ENCODE data around the gene FAM53B.
"Not testable (repeated sequence)": the region's sequence is repeated elsewhere in the genome, so short reads cannot be mapped to it uniquely, and the experiment has no call there.

DNA sequence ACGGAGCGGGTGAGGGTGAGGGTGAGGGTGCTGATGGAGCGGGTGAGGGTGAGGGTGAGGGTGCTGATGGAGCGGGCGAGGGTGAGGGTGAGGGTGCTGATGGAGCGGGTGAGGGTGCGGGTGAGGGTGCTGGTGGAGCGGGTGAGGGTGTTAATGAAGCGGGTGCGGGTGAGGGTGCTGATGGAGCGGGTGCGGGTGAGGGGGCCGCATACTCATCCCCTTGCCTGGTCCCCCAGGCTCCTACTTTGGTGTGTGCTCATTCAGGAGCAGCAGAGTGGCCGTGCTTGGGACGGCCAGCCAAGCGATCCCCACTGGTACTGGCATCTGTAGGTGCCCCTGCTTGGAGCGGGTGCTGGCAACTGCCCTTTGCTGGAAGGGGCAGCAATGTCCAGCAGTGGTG is 133.3 kb downstream of the FAM53B start:
- TF ChIP-seq ZNF121 (tag by site-specific recombination; IDR thresholded peaks at IDR 0.05); CTCF (tag by site-specific recombination; IDR thresholded peaks at IDR 0.05); ZNF112 (tag by site-specific recombination; IDR thresholded peaks at IDR 0.05); ZNF202 (tag by site-specific recombination; IDR thresholded peaks at IDR 0.05; ENCODE audit: borderline replicate concordance); ZNF580 (tag by site-specific recombination; IDR thresholded peaks at IDR 0.05); ZNF585B (tag by site-specific recombination; IDR thresholded peaks at IDR 0.05); KLF1 (tag by site-specific recombination; IDR thresholded peaks at IDR 0.05); ZBTB1 (tag by site-specific recombination; IDR thresholded peaks at IDR 0.05); ZNF561 (tag by site-specific recombination; IDR thresholded peaks at IDR 0.05; ENCODE audit: borderline replicate concordance); SP7 (tag by site-specific recombination; IDR thresholded peaks at IDR 0.05); ZNF433 (tag by site-specific recombination; IDR thresholded peaks at IDR 0.05; ENCODE audit: low read depth); GLI4 (tag by site-specific recombination; IDR thresholded peaks at IDR 0.05): not testable (repeated sequence)
- TF ChIP-seq, protein P1, sequence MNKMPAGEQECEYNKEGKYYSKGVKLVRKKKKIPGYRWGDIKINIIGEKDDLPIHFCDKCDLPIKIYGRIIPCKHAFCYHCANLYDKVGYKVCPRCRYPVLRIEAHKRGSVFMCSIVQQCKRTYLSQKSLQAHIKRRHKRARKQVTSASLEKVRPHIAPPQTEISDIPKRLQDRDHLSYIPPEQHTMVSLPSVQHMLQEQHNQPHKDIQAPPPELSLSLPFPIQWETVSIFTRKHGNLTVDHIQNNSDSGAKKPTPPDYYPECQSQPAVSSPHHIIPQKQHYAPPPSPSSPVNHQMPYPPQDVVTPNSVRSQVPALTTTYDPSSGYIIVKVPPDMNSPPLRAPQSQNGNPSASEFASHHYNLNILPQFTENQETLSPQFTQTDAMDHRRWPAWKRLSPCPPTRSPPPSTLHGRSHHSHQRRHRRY (tag by site-specific recombination; IDR thresholded peaks at IDR 0.05) = not testable (repeated sequence)
